ENCODE measurements around the gene PRPF19. TPM values are rescaled to one million over a fixed set of nuclear protein-coding genes. Genes with fewer than 3 reads are reported as not detected.

The PRPF19 gene
- total RNA-seq, 1 donor from 2014 or later: 61.9 TPM

- no peaks in the 10 kb centered on the region for H3K27me3 Mint-ChIP-seq (ENCODE audit: low read depth, unreplicated experiment)
- H3K36me3 Mint-ChIP-seq (ENCODE audit: low read depth, unreplicated experiment): peaks cover 18% of the 10 kb centered on the region
- peaks cover 56% of the 10 kb centered on the region for H3K79me2 ChIP-seq (ENCODE audit: insufficient read depth, low read length)
- H4K20me1 ChIP-seq (ENCODE audit: insufficient read depth, low read length): peaks cover 27% of the 10 kb centered on the region
- H3K27me3 ChIP-seq (ENCODE audit: insufficient read depth, low read length): no peaks in the 10 kb centered on the region
- H3K27ac Mint-ChIP-seq (ENCODE audit: unreplicated experiment): no peak overlapping the region
- TF ChIP-seq CTCF (IDR thresholded peaks at IDR 0.05; ENCODE audit: insufficient read depth, low read depth, low read length): no peak
- no peak for TF ChIP-seq EZH2 (IDR thresholded peaks at IDR 0.05; ENCODE audit: insufficient read depth, low read length)
- H3K4me1 Mint-ChIP-seq (ENCODE audit: low read depth, unreplicated experiment): peaks cover 17% of the 10 kb centered on the region
- H3K4me1 ChIP-seq (ENCODE audit: insufficient read depth, low read length): peaks cover 29% of the 10 kb centered on the region
- FAIRE-seq: no peak
- H3K4me3 ChIP-seq (ENCODE audit: insufficient read depth, low read depth, low read length): no peak overlapping the region
- H3K9ac ChIP-seq (ENCODE audit: low read length): no peak overlapping the region
- peaks cover 1% of the 10 kb centered on the region for H3K9me3 Mint-ChIP-seq (ENCODE audit: unreplicated experiment)
- H3K36me3 ChIP-seq (ENCODE audit: insufficient read depth, low read length): peaks cover 15% of the 10 kb centered on the region
- no peaks in the 10 kb centered on the region for H3K9me3 ChIP-seq (ENCODE audit: insufficient read depth, low read depth, low read length)
- H2AFZ ChIP-seq (ENCODE audit: low read depth, low read length): no peak overlapping the region
- peak overlapping the region; percentile 30 for H3K4me2 ChIP-seq (ENCODE audit: low read length)
- peak; percentile 27 for DNase-seq (ENCODE audit: low read depth)
- no peak overlapping the region for H3K4me3 Mint-ChIP-seq (ENCODE audit: unreplicated experiment)
- no peak overlapping the region for H3K27ac ChIP-seq (ENCODE audit: low read depth, low read length)
Measured at GRCh38 chr11:60918939-60919265, 12.5 kb upstream of the PRPF19 start.

DNA sequence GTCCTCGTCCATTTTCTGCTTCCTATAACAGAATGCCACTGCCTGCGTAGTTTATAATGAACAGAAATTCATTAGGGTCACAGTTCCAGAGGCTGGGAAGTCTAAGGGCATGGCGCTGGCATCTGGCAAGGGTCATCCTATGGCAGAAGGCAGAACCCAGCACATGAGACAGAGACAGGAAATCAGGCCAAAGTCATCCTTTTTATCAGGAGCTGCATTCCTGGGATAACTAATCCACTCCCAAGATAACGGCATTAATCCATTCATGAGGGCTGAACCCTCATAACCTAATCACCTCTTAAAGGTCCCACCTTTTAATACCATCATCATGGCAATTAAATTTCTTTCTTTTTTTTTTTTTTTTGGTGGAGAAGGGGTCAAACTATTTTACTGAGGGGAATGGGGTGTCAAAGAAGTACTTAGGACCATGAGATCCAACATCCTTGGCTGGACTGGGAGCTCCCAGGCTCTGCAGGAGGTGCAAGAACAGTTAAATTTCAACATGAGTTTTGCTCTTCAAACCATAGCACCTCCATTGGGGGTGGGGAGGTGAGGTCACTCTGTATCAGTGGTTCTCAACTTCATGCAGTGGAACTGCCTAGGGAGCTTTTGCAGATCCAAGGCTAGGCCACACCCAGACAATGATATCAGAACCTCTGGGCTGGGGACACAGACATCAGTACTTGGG lies 12.0 kb upstream of the PRPF19 start:
- Histone ChIP-seq H3K36me3 (ENCODE audit: insufficient read depth, low read length) (peaks cover 15% of the 10 kb centered on the region), H3K9me3 (ENCODE audit: insufficient read depth, low read depth, low read length) (no peaks in the 10 kb centered on the region), H4K20me1 (ENCODE audit: insufficient read depth, low read length) (peaks cover 27% of the 10 kb centered on the region), H3K27me3 (ENCODE audit: insufficient read depth, low read length) (no peaks in the 10 kb centered on the region), H3K9ac (ENCODE audit: low read length) (no peak overlapping the region), H3K4me3 (ENCODE audit: insufficient read depth, low read depth, low read length) (no peak overlapping the region), H3K27ac (ENCODE audit: low read depth, low read length) (no peak overlapping the region), H3K4me2 (ENCODE audit: low read length) (peak overlapping the region; percentile 30), H3K79me2 (ENCODE audit: insufficient read depth, low read length) (peaks cover 56% of the 10 kb centered on the region), H2AFZ (ENCODE audit: low read depth, low read length) (no peak overlapping the region), H3K4me1 (ENCODE audit: insufficient read depth, low read length) (peaks cover 30% of the 10 kb centered on the region)
- Mint-ChIP-seq H3K4me3 (ENCODE audit: unreplicated experiment) (no peak overlapping the region), H3K27ac (ENCODE audit: unreplicated experiment) (no peak overlapping the region), H3K9me3 (ENCODE audit: unreplicated experiment) (peaks cover 1% of the 10 kb centered on the region), H3K36me3 (ENCODE audit: low read depth, unreplicated experiment) (peaks cover 18% of the 10 kb centered on the region), H3K27me3 (ENCODE audit: low read depth, unreplicated experiment) (no peaks in the 10 kb centered on the region), H3K4me1 (ENCODE audit: low read depth, unreplicated experiment) (peaks cover 17% of the 10 kb centered on the region)
- DNase-seq (ENCODE audit: low read depth): no peak
- no peak for FAIRE-seq
- TF ChIP-seq CTCF (IDR thresholded peaks at IDR 0.05; ENCODE audit: insufficient read depth, low read depth, low read length): no peak
- TF ChIP-seq EZH2 (IDR thresholded peaks at IDR 0.05; ENCODE audit: insufficient read depth, low read length): no peak

DNA sequence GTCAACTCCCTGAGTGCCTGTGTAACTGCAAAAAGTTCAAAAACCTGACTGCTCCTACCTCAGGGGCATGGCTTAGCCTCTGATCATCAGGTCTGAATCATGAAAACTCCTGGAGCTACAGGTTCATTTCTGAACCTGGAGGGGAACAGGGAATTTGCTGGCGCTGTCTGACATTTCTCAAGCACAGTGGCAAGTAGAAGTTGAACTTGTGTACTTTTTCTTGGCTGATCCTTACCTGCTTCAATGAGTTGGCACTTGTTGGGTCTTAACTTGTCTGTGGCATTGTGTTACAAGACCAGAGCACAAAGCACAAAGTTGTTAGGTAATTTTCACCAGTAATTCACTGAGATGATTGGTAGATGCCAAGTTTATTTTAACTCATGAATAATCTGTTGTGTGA lies 10.9 kb upstream of the PRPF19 start:
- Histone ChIP-seq H3K79me2 (ENCODE audit: insufficient read depth, low read length) (peaks cover 56% of the 10 kb centered on the region), H3K4me1 (ENCODE audit: insufficient read depth, low read length) (peaks cover 36% of the 10 kb centered on the region), H3K4me2 (ENCODE audit: low read length) (no peak overlapping the region), H3K9ac (ENCODE audit: low read length) (no peak overlapping the region), H3K36me3 (ENCODE audit: insufficient read depth, low read length) (peaks cover 15% of the 10 kb centered on the region), H4K20me1 (ENCODE audit: insufficient read depth, low read length) (peaks cover 27% of the 10 kb centered on the region), H3K9me3 (ENCODE audit: insufficient read depth, low read depth, low read length) (no peaks in the 10 kb centered on the region), H2AFZ (ENCODE audit: low read depth, low read length) (no peak overlapping the region), H3K4me3 (ENCODE audit: insufficient read depth, low read depth, low read length) (no peak overlapping the region), H3K27ac (ENCODE audit: low read depth, low read length) (no peak overlapping the region), H3K27me3 (ENCODE audit: insufficient read depth, low read length) (no peaks in the 10 kb centered on the region)
- Mint-ChIP-seq H3K4me1 (ENCODE audit: low read depth, unreplicated experiment) (peaks cover 17% of the 10 kb centered on the region), H3K27me3 (ENCODE audit: low read depth, unreplicated experiment) (no peaks in the 10 kb centered on the region), H3K9me3 (ENCODE audit: unreplicated experiment) (peaks cover 1% of the 10 kb centered on the region), H3K27ac (ENCODE audit: unreplicated experiment) (no peak overlapping the region), H3K4me3 (ENCODE audit: unreplicated experiment) (no peak overlapping the region), H3K36me3 (ENCODE audit: low read depth, unreplicated experiment) (peaks cover 16% of the 10 kb centered on the region)
- no peak for FAIRE-seq
- TF ChIP-seq CTCF (IDR thresholded peaks at IDR 0.05; ENCODE audit: insufficient read depth, low read depth, low read length) (no peak), EZH2 (IDR thresholded peaks at IDR 0.05; ENCODE audit: insufficient read depth, low read length) (no peak)
- no peak for DNase-seq (ENCODE audit: low read depth)

Measured in astrocyte (in vitro differentiated cells and primary cell).